D721Med (cell line): ENCODE results near the gene PCSK5.

ENCODE experiments used
- DNase-seq: peaks from one replicate; pipeline ENCODE4 v3.0.0; 2011; ENCODE audit warnings: low spot score; ENCODE audit not compliant: insufficient read length
- FAIRE-seq: peaks from 2 replicates; lab custom pipeline; 2011; peaks lifted over from hg19 to GRCh38; lab: Jason Lieb, UNC
- TF ChIP-seq, protein P1 (sequence below): IDR thresholded peaks from 2 replicates; pipeline ENCODE4 v1.5.1; 2012; ENCODE audit warnings: mild to moderate bottlenecking, control low read depth; ENCODE audit not compliant: insufficient read depth; ENCODE audit errors: missing control alignments

PCSK5 gene

DNA sequence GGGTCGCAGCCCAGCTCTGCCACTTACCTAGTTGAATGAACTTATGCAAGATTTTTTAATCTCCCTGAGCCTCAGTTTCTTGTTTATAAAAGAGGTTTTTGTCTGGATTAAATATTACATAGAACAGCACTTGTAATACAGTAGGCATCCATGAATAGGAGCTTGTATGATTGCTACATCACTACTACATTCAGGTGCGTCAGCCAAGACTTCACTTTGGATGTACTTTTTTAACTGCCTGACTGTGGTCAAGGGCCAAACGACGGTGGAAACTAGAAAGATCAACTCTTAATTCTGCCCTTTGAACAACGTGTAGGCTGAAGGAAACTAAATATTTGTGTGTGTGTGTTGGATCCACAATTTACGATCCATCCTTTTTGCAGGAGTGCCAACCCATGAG lies 330.9 kb downstream of the PCSK5 start:
- no peak for DNase-seq
- no peak for FAIRE-seq
- TF ChIP-seq, protein P1, sequence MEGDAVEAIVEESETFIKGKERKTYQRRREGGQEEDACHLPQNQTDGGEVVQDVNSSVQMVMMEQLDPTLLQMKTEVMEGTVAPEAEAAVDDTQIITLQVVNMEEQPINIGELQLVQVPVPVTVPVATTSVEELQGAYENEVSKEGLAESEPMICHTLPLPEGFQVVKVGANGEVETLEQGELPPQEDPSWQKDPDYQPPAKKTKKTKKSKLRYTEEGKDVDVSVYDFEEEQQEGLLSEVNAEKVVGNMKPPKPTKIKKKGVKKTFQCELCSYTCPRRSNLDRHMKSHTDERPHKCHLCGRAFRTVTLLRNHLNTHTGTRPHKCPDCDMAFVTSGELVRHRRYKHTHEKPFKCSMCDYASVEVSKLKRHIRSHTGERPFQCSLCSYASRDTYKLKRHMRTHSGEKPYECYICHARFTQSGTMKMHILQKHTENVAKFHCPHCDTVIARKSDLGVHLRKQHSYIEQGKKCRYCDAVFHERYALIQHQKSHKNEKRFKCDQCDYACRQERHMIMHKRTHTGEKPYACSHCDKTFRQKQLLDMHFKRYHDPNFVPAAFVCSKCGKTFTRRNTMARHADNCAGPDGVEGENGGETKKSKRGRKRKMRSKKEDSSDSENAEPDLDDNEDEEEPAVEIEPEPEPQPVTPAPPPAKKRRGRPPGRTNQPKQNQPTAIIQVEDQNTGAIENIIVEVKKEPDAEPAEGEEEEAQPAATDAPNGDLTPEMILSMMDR = no peak

DNA sequence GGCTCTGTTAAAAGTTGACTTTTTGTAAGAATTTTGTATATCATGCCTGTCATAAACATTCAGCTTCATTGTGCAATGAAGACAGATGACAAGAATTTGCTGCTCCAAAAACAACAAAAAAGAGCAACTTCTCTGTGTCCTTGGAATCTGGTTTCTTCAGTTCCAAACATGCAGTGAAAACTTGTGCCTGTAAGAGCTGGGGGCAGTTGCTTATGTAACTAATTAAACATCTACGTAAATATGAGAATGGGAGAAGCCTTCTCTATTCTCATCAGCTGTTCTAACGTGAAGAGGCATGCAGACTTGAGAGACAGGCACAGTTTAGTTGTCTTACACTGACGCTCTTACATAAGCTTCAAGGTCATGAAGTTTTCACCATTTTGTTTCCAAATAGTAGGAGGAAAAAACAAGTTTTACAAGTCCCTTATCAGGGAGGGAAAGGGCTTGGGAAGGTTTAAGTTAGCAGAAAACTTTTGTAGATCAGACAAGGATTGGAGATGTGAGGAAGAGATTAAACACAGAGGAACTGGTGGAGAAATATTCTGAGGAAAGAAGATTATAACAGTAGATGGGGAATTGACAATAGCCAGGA lies 333.4 kb downstream of the PCSK5 start:
- TF ChIP-seq, protein P1 = no peak
- DNase-seq = no peak
- FAIRE-seq = no peak

DNA sequence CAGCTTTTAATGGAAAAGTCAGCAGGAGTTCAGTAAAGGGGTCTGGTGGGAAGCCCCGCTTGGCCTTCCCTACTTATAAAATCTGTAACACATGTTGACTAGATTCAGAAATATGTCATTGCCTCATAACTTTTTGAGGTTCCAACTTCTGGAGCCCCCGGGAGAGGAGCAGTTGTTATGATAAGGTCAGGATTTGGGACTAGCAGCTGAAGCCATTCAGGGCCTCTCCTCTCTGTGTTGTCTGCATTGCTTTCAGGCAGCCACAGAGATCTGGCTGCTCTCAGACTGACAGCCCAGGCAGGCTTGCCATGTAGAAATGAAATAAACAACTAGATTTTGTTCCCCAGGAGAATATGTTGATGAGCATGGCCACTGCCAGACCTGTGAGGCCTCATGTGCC lies 336.7 kb downstream of the PCSK5 start:
- FAIRE-seq (no peak), DNase-seq (no peak)
- TF ChIP-seq, protein P1 = no peak

DNA sequence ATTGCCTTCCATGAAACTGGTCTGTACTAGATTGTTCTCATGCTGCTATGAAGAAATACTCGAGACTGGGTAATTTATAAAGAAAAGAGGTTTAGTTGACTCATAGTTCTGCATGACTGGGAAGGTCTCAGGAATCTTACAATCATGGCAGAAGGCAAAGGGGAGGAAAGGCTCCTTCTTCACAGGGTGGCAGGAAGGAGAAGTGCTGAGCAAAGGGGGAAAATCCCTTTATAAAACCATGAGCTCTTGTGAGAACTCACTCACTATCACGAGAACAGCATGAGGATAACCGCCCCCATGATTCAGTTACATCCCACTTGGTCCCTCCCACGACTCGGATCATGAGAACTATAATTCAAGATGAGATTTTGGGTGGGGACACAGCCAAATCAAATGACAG lies 340.5 kb downstream of the PCSK5 start:
- TF ChIP-seq, protein P1 = no peak
- FAIRE-seq = no peak
- DNase-seq = no peak

DNA sequence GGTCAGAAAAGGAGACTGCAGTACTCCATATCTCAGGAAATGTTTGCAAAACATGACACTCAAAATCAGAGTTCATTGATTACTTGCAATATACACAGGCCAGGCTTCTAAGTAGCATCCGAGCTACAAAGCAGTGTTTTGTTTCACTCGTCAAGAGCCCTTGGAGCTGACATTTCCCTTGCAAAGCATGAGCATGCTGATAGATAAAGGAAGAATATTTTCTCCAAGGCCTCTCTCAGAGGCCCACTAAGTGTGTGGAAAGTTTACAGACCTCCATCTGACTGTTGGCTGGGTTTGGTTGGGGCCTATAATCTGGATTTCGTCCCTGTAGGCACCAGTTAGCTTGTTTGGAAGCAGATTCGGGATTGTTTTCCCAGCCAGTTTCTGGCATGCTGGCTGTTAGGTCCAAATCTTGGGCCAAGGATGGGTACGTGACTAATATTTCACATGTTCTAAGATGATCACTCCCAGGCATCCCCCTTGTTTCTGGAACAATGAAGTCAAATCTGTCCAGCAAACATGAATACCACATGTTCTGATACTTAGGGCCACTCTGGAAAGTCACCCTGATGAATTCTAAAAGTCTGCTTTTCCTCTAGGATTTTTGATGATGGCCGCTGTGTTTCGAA lies 342.5 kb downstream of the PCSK5 start:
- no peak for DNase-seq
- TF ChIP-seq, protein P1 = no peak
- FAIRE-seq = no peak

DNA sequence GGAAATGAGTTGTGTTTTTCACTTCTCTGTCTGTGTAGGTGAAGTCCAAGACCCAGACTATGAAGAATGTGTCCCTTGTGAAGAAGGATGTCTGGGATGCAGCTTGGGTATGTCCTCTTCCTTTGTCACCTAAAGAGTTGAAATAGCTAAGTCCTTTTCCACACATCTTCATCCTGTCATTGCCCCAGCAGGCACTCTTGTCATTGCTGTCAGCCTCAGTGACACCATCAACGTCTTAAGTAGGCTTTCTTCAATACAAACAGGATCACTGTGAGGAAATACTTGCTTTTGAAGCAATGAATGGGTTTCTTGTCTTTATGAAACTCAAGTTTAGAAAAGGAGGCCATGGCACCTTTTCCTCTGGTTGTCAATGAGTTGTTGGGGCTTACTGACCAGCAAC lies 350.1 kb downstream of the PCSK5 start:
- FAIRE-seq (no peak), DNase-seq (no peak)
- TF ChIP-seq, protein P1 = no peak

DNA sequence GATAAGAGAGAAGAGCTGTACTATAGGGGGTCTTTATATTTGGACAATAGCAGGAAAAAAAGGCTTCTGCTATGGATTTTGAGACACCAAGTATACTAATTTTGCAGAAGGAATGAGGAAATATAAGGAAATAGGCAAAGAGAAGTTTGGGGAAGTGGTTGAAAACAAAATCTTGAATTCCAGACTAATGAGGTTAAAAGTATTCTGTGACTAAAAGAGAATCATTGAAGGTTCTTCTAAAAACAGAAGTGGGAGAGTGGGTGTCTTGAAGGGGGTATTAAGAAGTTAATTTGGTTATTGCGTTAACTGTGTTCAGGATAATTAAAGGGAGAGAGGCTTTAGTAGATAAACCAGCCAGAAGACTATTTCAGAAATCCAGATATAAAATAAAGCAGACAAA lies 355.0 kb downstream of the PCSK5 start:
- DNase-seq = no peak
- TF ChIP-seq, protein P1 = no peak
- no peak for FAIRE-seq
